WI38 (cell line): ENCODE data around the gene NVL.

Source experiments
- H3K4me3 ChIP-seq: 2 replicates; pipeline ENCODE4 v1.5.1; 2011; ENCODE audit warnings: low read depth, mild to moderate bottlenecking, control low read depth, low read length
- CTCF ChIP-seq: IDR thresholded peaks from 2 replicates; pipeline ENCODE4 v1.5.1; 2012; ENCODE audit warnings: low read depth, mild to moderate bottlenecking, control low read depth, low read length

NVL gene

GRCh38 chr1:224273641-224274040 lies 56.3 kb downstream of the NVL start:
- no peak for TF ChIP-seq CTCF
- H3K4me3 ChIP-seq = no peak overlapping the region

- no peak for TF ChIP-seq CTCF
- no peak overlapping the region for H3K4me3 ChIP-seq
These were observed 58.9 kb downstream of the NVL start for GRCh38 chr1:224271106-224271505.

GRCh38 chr1:224267925-224268324 lies 62.0 kb downstream of the NVL start:
- no peak overlapping the region for H3K4me3 ChIP-seq
- no peak for TF ChIP-seq CTCF

- no peak for TF ChIP-seq CTCF
These were observed 62.8 kb downstream of the NVL start for GRCh38 chr1:224266915-224267856.

GRCh38 chr1:224266105-224266914 lies 63.7 kb downstream of the NVL start:
- H3K4me3 ChIP-seq = no peak overlapping the region
- no peak for TF ChIP-seq CTCF

More at GRCh38 chr1:224266915-224267856, 62.8 kb downstream of the NVL start:
- H3K4me3 ChIP-seq = no peak overlapping the region

GRCh38 chr1:224264321-224264720 lies 65.7 kb downstream of the NVL start:
- TF ChIP-seq CTCF = no peak
- no peak overlapping the region for H3K4me3 ChIP-seq
